ENCODE data around the gene TFR2. TPM values are rescaled to one million over a fixed set of nuclear protein-coding genes. Genes with fewer than 3 reads are reported as not detected.

The TFR2 gene
- total and polyA plus RNA-seq, 9 of the 15 experiments (the other 6 are each of a cell fraction or from before 2014, with no cell fraction given) = 3.8 to 123 (median 51.1) TPM

GRCh38 chr7:100604028-100604975 is 37.0 kb downstream of the TFR2 start (continued):
- no peak for TF ChIP-seq ARID4B (CRISPR knock-in tag; IDR thresholded peaks at IDR 0.05)
- TF ChIP-seq ZNF518B (CRISPR knock-in tag; IDR thresholded peaks at IDR 0.05) = no peak
- no peak for TF ChIP-seq U2AF1 (optimal IDR thresholded peaks at IDR 0.05; ENCODE audit: low read depth, low read length)
- no peak for TF ChIP-seq ATF1 (CRISPR knock-in tag; IDR thresholded peaks at IDR 0.05)
- TF ChIP-seq ATF1 (tag; IDR thresholded peaks at IDR 0.05) = peak; percentile 52; the same call in 1 of the 2 replicates
- peak in 1 of 2 experiments; percentile 79; a peak in 2 of 4 replicates for TF ChIP-seq NONO (IDR thresholded peaks at IDR 0.05; ENCODE audit: low read depth in 2 of 2, low read length in 1 of 2)
- TF ChIP-seq ARHGAP35 (IDR thresholded peaks at IDR 0.05; ENCODE audit: partially characterized antibody) = no peak
- TF ChIP-seq ETV1 (tag; conservative IDR thresholded peaks at IDR 0.05; ENCODE audit: low read depth) = 0 out of 2 replicates have a peak, but pooled peaks have one; percentile 48
- no peak for TF ChIP-seq TFAM (CRISPR knock-in tag; conservative IDR thresholded peaks at IDR 0.05)
- TF ChIP-seq ZHX1 (conservative IDR thresholded peaks at IDR 0.05; ENCODE audit: low read length) = no peak
- TF ChIP-seq ZNF311 (CRISPR knock-in tag; IDR thresholded peaks at IDR 0.05) = no peak
- TF ChIP-seq RBM15 (IDR thresholded peaks at IDR 0.05; ENCODE audit: insufficient read depth, low read length) = no peak
- TF ChIP-seq ZNF583 (CRISPR knock-in tag; IDR thresholded peaks at IDR 0.05) = peak; percentile 60; the same call in 1 of the 2 replicates
- TF ChIP-seq NFE2L1 (tag; IDR thresholded peaks at IDR 0.05; ENCODE audit: borderline replicate concordance, low read depth) = no peak
- TF ChIP-seq RBM17 (IDR thresholded peaks at IDR 0.05; ENCODE audit: borderline replicate concordance, low read depth, low read length) = no peak
- peak; percentile 68 for TF ChIP-seq RBFOX2 (IDR thresholded peaks at IDR 0.05; ENCODE audit: low read depth, low read length)

All from K562 (cell line).